Measurements from ENCODE around the gene HDAC9. TPM values are rescaled to one million over a fixed set of nuclear protein-coding genes. Genes with fewer than 3 reads are reported as not detected.

Gene HDAC9
- total RNA-seq, 1 donor, result 20.9 TPM

- no peak overlapping the region for H3K4me3 ChIP-seq (ENCODE audit: low read length)
- H3K27me3 ChIP-seq (ENCODE audit: insufficient read depth, low read length), result no peaks in the 10 kb centered on the region
- H3K9me3 ChIP-seq (ENCODE audit: low read depth, low read length), result no peaks in the 10 kb centered on the region
- no peaks in the 10 kb centered on the region for H3K4me1 ChIP-seq (ENCODE audit: insufficient read depth, low read length)
Measured at GRCh38 chr7:18895456-18895855, 399.9 kb downstream of the HDAC9 start.

DNA sequence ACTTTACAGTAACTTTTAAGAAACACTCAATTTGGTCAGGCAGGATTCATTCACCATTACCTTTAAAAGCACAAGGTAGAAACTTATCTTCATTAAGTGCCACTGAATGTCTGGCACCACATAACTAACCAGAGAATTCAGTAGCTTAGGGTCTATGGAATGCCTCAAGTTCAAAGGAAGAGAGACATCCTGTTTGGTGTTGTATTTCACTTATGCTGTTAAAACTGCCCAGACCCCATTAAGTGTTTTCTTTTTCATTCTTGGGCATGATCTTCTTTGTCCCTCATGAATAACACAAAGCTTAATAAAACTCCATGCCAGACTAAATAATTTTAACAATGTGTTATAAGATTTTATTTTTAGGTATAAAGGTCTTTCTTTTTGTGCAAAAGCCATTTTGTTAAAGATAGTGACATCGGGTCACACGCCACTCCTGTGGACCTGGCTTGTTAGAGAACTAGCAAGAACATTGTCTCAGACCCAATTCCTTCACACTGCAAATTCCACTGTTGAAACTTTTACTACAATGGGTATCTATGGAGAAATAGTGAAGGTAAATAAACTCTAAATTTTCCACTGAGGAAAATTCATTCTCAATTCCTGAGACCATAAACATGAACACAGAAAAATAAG, 400.9 kb downstream of the HDAC9 start:
- H3K27me3 ChIP-seq (ENCODE audit: insufficient read depth, low read length), result no peaks in the 10 kb centered on the region
- no peaks in the 10 kb centered on the region for H3K4me1 ChIP-seq (ENCODE audit: insufficient read depth, low read length)
- H3K4me3 ChIP-seq (ENCODE audit: low read length), result no peak overlapping the region
- no peaks in the 10 kb centered on the region for H3K9me3 ChIP-seq (ENCODE audit: low read depth, low read length)

DNA sequence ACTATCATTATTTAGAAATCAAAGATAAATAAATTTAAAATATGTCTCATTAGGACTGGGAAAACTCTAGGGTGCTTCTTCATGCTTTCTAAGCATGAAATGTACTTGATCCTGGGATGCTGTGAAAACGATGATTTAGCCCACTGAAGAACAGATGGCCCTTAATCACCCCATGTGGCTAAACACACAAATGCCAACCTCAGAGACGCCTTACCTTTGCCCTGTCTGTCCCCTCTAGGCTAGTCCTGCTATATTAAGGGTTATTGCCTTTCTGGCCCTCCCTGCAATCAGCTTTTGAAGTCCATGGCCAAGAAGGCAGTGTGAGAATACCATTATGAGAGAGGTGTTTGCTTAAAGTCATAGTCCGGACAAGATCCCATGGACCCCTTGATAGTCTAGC, 404.7 kb downstream of the HDAC9 start:
- Histone ChIP-seq H3K4me1 (ENCODE audit: insufficient read depth, low read length) (no peaks in the 10 kb centered on the region), H3K4me3 (ENCODE audit: low read length) (no peak overlapping the region), H3K27me3 (ENCODE audit: insufficient read depth, low read length) (no peaks in the 10 kb centered on the region), H3K9me3 (ENCODE audit: low read depth, low read length) (no peaks in the 10 kb centered on the region)

- Histone ChIP-seq H3K4me3 (ENCODE audit: low read length) (no peak overlapping the region), H3K27me3 (ENCODE audit: insufficient read depth, low read length) (no peaks in the 10 kb centered on the region), H3K9me3 (ENCODE audit: low read depth, low read length) (no peaks in the 10 kb centered on the region), H3K4me1 (ENCODE audit: insufficient read depth, low read length) (no peaks in the 10 kb centered on the region)
Measured at GRCh38 chr7:18900803-18901202, 405.3 kb downstream of the HDAC9 start.

DNA sequence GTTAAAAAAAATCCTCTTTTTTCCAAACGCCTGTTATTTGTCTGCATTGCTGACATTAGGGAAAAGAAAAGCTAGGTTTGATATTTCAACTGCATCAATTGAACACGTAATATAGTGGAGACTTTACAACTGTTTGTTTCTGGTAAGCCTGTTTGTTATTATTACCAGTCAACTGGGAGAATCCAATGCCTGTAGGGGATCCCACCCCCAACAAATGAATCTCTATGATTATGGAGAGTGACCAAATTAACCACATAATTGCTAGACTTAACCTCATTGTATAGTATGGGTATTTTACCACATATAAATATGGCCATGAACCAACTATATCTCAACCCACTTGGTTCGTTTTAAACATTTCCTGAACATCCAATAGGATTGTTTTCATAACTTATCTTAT, 405.8 kb downstream of the HDAC9 start:
- no peaks in the 10 kb centered on the region for H3K27me3 ChIP-seq (ENCODE audit: insufficient read depth, low read length)
- no peaks in the 10 kb centered on the region for H3K9me3 ChIP-seq (ENCODE audit: low read depth, low read length)
- H3K4me1 ChIP-seq (ENCODE audit: insufficient read depth, low read length), result no peaks in the 10 kb centered on the region
- H3K4me3 ChIP-seq (ENCODE audit: low read length), result no peak overlapping the region

- H3K27me3 ChIP-seq (ENCODE audit: insufficient read depth, low read length), result no peaks in the 10 kb centered on the region
- H3K9me3 ChIP-seq (ENCODE audit: low read depth, low read length), result no peaks in the 10 kb centered on the region
- no peaks in the 10 kb centered on the region for H3K4me1 ChIP-seq (ENCODE audit: insufficient read depth, low read length)
- H3K4me3 ChIP-seq (ENCODE audit: low read length), result no peak overlapping the region
Measured at GRCh38 chr7:18901982-18902421, 406.5 kb downstream of the HDAC9 start.

- Histone ChIP-seq H3K9me3 (ENCODE audit: low read depth, low read length) (no peaks in the 10 kb centered on the region), H3K27me3 (ENCODE audit: insufficient read depth, low read length) (no peaks in the 10 kb centered on the region), H3K4me1 (ENCODE audit: insufficient read depth, low read length) (no peaks in the 10 kb centered on the region), H3K4me3 (ENCODE audit: low read length) (no peak overlapping the region)
Measured at GRCh38 chr7:18902892-18903291, 407.3 kb downstream of the HDAC9 start.

DNA sequence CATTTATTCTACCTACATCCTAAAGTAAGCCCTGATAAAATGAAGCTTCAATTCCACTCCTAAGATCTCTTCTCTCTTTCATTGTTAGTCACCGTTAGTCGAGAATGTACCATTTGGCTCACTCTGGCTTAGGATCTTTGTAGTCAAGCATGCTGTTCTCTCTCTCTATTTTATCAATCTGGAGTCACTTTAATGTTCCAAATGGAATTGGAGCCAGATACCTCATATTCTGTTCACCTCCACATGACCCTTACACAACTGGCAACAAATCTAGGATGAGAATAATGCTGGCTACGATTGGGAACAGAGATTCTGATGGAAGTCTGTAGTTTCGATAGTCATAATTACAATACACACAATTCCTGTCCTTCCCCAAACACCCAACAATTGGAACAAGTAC, 408.1 kb downstream of the HDAC9 start:
- H3K4me1 ChIP-seq (ENCODE audit: insufficient read depth, low read length), result no peaks in the 10 kb centered on the region

GRCh38 chr7:18905316-18905943, 409.9 kb downstream of the HDAC9 start:
- no peaks in the 10 kb centered on the region for H3K27me3 ChIP-seq (ENCODE audit: insufficient read depth, low read length)
- peaks cover under 1% of the 10 kb centered on the region for H3K9me3 ChIP-seq (ENCODE audit: low read depth, low read length)
- H3K4me1 ChIP-seq (ENCODE audit: insufficient read depth, low read length), result no peaks in the 10 kb centered on the region
- H3K4me3 ChIP-seq (ENCODE audit: low read length), result no peak overlapping the region

More for the DNA sequence above, 408.1 kb downstream of the HDAC9 start:
- Histone ChIP-seq H3K9me3 (ENCODE audit: low read depth, low read length) (no peaks in the 10 kb centered on the region), H3K27me3 (ENCODE audit: insufficient read depth, low read length) (no peaks in the 10 kb centered on the region), H3K4me3 (ENCODE audit: low read length) (no peak overlapping the region)

DNA sequence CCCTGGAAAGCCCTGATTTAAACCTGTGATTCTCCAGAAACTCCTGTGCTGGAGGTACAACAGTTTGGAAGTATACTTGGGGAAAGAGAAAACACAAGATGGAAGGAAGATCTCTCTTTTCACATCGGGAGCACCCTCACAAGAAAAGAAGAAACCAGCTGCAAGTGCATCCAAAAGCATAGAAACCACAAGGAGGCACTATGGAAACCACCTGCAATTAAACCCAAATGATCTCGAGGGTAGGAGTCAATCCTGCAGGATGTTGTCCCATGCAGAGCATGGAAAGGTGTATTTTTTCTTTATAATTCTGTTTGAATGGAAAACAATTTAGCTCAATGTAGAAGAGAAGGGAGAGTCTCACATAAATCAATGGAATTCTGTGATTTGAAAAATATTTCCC, 411.4 kb downstream of the HDAC9 start:
- H3K9me3 ChIP-seq (ENCODE audit: low read depth, low read length), result peaks cover 12% of the 10 kb centered on the region
- H3K27me3 ChIP-seq (ENCODE audit: insufficient read depth, low read length), result no peaks in the 10 kb centered on the region
- no peaks in the 10 kb centered on the region for H3K4me1 ChIP-seq (ENCODE audit: insufficient read depth, low read length)
- H3K4me3 ChIP-seq (ENCODE audit: low read length), result no peak overlapping the region

DNA sequence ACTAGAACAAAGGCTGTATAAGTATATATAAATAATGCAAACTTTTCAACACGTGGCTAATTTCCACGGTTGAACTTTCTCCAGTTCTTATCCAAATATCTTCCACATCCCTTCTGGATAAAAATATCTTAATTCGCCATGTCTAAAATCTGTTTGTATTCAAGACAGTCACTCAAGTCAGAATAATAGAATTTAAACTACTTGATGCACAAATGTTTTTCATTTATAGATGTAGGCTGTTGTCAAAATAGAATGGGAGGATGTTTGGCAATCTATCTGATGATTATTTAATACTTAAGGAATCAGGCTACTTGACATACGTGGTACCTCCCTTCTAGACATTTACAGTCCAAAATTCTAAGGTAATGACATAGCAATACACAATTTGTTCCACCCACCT, 417.6 kb downstream of the HDAC9 start:
- Histone ChIP-seq H3K4me1 (ENCODE audit: insufficient read depth, low read length) (no peaks in the 10 kb centered on the region), H3K27me3 (ENCODE audit: insufficient read depth, low read length) (no peaks in the 10 kb centered on the region), H3K9me3 (ENCODE audit: low read depth, low read length) (peaks cover 22% of the 10 kb centered on the region), H3K4me3 (ENCODE audit: low read length) (no peak overlapping the region)

DNA sequence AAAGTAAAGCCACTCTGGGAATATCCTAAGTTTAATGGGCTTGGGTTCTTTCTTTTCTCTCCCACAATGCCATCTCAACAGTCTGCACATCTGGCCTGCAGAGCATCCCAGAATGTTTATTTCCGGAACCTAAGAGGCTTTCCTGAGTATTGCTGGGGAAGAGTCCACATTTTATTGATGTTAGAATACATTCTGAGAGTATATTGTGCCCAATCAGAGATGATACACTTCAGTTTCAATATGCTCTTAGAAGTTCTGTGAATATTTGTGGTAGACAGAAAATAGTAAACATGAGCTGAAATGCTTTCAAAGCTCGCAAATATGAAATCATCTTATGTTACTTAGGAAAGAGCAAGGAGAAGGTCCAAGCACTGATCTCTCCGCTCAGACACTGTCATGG, 421.3 kb downstream of the HDAC9 start:
- no peak overlapping the region for H3K4me3 ChIP-seq (ENCODE audit: low read length)
- H3K9me3 ChIP-seq (ENCODE audit: low read depth, low read length), result peaks cover 10% of the 10 kb centered on the region
- H3K4me1 ChIP-seq (ENCODE audit: insufficient read depth, low read length), result no peaks in the 10 kb centered on the region
- no peaks in the 10 kb centered on the region for H3K27me3 ChIP-seq (ENCODE audit: insufficient read depth, low read length)

DNA sequence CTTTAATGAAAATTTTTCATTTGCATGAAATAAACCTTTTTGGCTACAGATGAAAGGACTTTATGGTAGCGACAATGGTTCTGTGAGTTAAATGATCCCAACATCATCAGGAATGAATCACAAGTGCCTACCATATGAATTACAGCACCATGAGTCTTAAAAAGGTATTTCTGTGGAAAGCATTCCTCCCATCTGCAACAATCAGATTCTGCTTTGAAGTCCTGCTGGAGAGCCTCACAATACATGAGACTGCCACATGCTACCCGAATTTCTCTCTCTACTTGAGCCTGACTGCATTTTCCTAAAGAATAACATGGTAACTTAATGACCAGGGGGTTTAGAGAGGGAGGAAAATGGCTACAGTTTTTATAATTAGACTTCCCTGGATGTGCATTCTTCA, 431.6 kb downstream of the HDAC9 start:
- H3K4me3 ChIP-seq (ENCODE audit: low read length), result no peak overlapping the region
- no peaks in the 10 kb centered on the region for H3K9me3 ChIP-seq (ENCODE audit: low read depth, low read length)
- H3K27me3 ChIP-seq (ENCODE audit: insufficient read depth, low read length), result no peaks in the 10 kb centered on the region
- H3K4me1 ChIP-seq (ENCODE audit: insufficient read depth, low read length), result no peaks in the 10 kb centered on the region

DNA sequence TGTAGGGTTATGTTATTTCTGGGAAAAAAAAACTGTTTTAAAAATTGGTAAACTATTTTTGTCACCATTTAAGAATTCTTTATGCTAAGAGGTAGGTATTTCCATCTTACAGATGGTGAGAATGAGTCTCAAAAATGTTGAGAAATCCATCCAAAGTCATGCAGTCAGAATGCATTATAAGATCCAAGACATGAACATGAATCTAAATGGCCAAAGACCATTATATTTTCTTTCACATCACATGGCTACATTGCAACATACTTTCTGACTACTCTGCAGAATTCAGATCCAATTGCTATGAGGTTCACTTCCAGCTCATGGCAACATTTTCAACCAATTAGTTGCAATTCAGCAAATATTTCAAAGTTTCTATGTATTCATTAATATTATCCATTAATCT, 440.7 kb downstream of the HDAC9 start:
- no peak overlapping the region for H3K4me3 ChIP-seq (ENCODE audit: low read length)
- H3K9me3 ChIP-seq (ENCODE audit: low read depth, low read length), result peaks cover 10% of the 10 kb centered on the region
- no peaks in the 10 kb centered on the region for H3K27me3 ChIP-seq (ENCODE audit: insufficient read depth, low read length)
- no peaks in the 10 kb centered on the region for H3K4me1 ChIP-seq (ENCODE audit: insufficient read depth, low read length)

GRCh38 chr7:18939771-18940592, 444.4 kb downstream of the HDAC9 start:
- Histone ChIP-seq H3K27me3 (ENCODE audit: insufficient read depth, low read length) (no peaks in the 10 kb centered on the region), H3K4me3 (ENCODE audit: low read length) (no peak overlapping the region), H3K4me1 (ENCODE audit: insufficient read depth, low read length) (no peaks in the 10 kb centered on the region)

More at GRCh38 chr7:18939771-18940592, 444.4 kb downstream of the HDAC9 start:
- H3K9me3 ChIP-seq (ENCODE audit: low read depth, low read length), result no peaks in the 10 kb centered on the region

Measured in mononuclear cell (primary cell).